HG03354 (cell line): ENCODE data around the gene DNTT.
A peak's percentile ranks its signal among the peaks of the same experiment; 100 is the strongest.

ENCODE experiments used
- ATAC-seq: cut with Tn5 transposase; IDR thresholded peaks from one replicate; pipeline ENCODE4 v1.9.1; 2021; ENCODE audit warnings: mild to moderate bottlenecking; ENCODE audit not compliant: unreplicated experiment, poor library complexity, severe bottlenecking

The DNTT gene

GRCh38 chr10:96304230-96304629 is at the start of gene DNTT:
Gene DNTT, plus strand, starts transcription at chr10:96304434. Its CDS starts 64 bp downstream, at chr10:96304498.
- no peak for ATAC-seq

DNA sequence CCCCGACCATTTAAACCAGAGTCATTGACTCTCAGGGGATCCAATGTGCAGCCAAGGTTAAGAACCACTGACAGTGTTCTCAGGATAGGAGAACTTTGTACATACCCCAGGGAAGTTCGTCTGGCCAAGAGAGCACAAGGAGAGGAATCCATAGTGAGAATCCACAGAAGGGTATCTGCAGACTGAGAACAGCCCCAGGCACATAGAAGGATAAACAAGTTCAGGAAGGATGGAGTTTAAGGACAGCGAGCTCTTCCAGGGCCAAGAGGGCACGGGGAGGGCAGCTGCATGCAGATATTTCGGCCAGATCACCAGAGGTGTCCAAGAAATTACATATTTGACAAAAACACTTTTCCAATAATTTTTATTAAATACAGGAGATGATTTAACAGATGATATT is 49.3 kb upstream of the DNTT start:
- ATAC-seq: no peak

GRCh38 chr10:96255549-96256333 is 48.5 kb upstream of the DNTT start:
- ATAC-seq: no peak

GRCh38 chr10:96257944-96258343 is 46.3 kb upstream of the DNTT start:
- ATAC-seq: no peak

GRCh38 chr10:96259150-96259549 is 45.1 kb upstream of the DNTT start:
- ATAC-seq: no peak

- no peak for ATAC-seq
Observed at GRCh38 chr10:96260014-96260413, 44.2 kb upstream of the DNTT start.

GRCh38 chr10:96261132-96261531 is 43.1 kb upstream of the DNTT start:
- no peak for ATAC-seq

DNA sequence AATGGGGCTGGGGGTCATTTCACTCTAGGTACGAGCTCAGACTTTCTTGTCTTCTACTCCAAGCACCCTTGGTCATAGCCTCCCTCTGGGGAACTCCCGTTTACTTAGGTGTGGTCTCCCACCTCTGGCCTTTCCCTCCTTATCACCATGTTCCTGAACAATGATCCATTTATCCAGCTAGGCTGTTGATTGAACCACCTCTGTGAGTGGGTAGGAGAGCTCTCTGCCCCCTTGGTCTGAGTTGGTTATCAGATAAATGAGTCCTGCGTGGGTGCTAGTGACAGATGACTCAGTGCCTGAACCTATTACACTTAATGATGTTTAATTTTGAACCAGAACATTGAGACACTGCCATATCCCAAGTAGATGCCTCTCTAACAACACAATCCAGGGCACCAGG is 42.3 kb upstream of the DNTT start:
- no peak for ATAC-seq

- no peak for ATAC-seq
Observed at GRCh38 chr10:96263176-96263575, 41.1 kb upstream of the DNTT start.

DNA sequence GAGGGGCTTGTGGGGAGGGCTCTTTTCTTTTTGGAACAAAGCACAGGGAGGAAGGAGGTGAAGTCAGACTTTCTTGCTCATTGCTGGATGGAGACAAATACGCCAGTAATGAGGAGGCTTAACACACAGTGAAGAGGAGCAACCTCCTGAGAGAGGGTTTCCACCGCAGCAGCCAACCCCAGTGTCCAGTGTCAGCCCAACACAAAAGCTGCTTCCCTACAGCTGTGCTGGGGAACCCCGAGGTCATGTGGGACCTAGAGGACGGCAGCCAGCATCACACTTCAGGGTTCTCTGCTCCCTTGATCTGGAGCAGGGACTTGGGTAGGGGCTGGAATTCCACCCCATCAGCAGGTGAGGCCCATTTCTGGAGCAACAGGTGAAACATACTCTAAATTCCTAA is 40.6 kb upstream of the DNTT start:
- ATAC-seq: no peak

GRCh38 chr10:96264938-96265337 is 39.3 kb upstream of the DNTT start:
- ATAC-seq: no peak

DNA sequence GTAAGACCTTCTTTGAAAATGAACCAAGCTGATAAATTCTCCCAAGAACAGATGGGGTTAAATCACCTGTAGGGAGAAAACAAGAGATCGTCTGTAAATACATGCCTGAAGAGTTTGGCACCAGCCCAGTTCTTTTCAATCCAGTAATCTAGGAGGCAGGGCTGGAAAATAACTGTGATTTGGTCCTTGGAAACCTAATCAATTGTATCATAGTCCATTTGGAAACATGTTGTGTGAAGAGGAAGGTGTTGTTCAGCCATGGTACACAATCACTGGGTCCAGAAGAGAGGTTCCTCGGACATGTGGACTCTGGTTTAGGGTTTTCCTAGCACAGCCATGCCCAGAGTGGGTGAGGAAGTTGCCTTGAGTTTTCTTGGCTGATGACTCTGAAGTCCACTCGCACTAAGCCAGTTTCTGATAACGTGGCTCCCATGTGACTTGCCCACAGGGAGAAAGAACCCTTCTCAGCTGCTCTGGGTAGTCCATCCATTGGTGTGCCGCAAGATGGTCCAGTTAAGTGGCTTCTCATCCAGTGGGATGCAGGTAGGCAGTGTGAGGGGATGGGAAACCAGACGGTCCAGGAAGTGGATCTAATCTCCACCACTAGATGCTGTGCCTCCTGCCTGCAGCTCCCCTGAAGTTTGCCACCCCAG is 38.0 kb upstream of the DNTT start:
- no peak for ATAC-seq

DNA sequence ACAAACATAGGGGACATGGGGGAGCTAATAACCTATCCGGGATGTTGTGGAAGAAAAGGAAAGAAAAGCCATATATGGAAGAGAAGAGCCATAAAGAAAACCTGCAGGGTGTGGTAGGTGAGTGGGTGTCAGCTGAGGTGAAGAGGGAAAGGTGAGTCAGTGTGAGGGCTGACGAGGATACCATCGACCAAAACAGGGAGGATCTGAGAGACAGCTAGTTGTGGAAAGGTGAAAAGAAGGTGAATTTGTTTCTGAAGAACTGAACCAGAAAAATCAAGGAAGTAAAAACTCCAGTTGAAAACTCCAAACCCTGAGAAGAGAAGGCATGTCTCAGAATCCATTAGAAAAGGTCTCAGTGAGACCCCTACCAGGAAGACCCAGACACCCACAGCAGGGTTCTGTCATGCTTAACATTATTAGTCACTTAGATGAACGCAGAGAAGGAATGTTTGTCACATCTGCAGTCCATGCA is 37.0 kb upstream of the DNTT start:
- no peak for ATAC-seq

GRCh38 chr10:96268341-96268909 is 35.8 kb upstream of the DNTT start:
- no peak for ATAC-seq

- ATAC-seq: no peak
Observed at GRCh38 chr10:96269438-96270300, 34.6 kb upstream of the DNTT start.

GRCh38 chr10:96270571-96270970 is 33.7 kb upstream of the DNTT start:
- no peak for ATAC-seq

- ATAC-seq: peak; percentile 77
Observed at GRCh38 chr10:96271016-96271815, 33.0 kb upstream of the DNTT start, which contains the start of gene BLNK. Gene BLNK, minus strand, starts transcription at chr10:96271569. Its CDS starts 171 bp downstream, at chr10:96271398.

- no peak for ATAC-seq
Observed at GRCh38 chr10:96272316-96273280, 31.6 kb upstream of the DNTT start.
